Stimulated activated naive B cell treated with anti-CD40 and anti-IgM and Interleukin-4, amounts not matched to agents 10 μg/mL and 1 μg/mL and 100 μg/mL, for 72 hours (primary cell): Measurements from ENCODE around the gene SET.
"Not testable (repeated sequence)": the region's sequence is repeated elsewhere in the genome, so short reads cannot be mapped to it uniquely, and the experiment has no call there.

Experiments
- ATAC-seq, 2 donors: fragments of 150-1000 bp; cut with Tn5 transposase; replicated peaks; 2 replicates each; pipeline ENCODE4 v1.10.0; 2021; ENCODE audit warnings: moderate library complexity in 1 of 2
- DNase-seq: peaks from one replicate; pipeline ENCODE4 v3.0.0; 2021
- H3K27ac Mint-ChIP-seq: one replicate; pipeline ENCODE4 v1.8.0; 2022; ENCODE audit warnings: mild to moderate bottlenecking, mixed read lengths
- H3K27me3 Mint-ChIP-seq, 2 donors: one replicate each; pipeline ENCODE4 v1.8.0; 2022; ENCODE audit warnings: mixed read lengths in 2 of 2
- H3K36me3 Mint-ChIP-seq, 2 donors: one replicate each; pipeline ENCODE4 v1.8.0; 2022; ENCODE audit warnings: mixed read lengths in 2 of 2, mild to moderate bottlenecking in 1 of 2
- H3K4me1 Mint-ChIP-seq, 2 donors: one replicate each; pipeline ENCODE4 v1.8.0; 2022; ENCODE audit warnings: mixed read lengths in 2 of 2, mild to moderate bottlenecking in 1 of 2
- H3K4me3 Mint-ChIP-seq, 2 donors: one replicate each; pipeline ENCODE4 v1.8.0; 2022; ENCODE audit warnings: mild to moderate bottlenecking in 2 of 2, mixed read lengths in 2 of 2, moderate library complexity in 1 of 2
- H3K9me3 Mint-ChIP-seq, 2 donors: one replicate each; pipeline ENCODE4 v1.8.0; 2022; ENCODE audit warnings: mixed read lengths in 2 of 2, mild to moderate bottlenecking in 1 of 2

The SET gene

GRCh38 chr9:128675382-128675781 lies 13.6 kb upstream of the SET start:
- Mint-ChIP-seq H3K4me3 (no peak overlapping the region), H3K4me1 (peaks cover 0 to 7% of the 10 kb centered on the region in 2 donors), H3K27ac (peak overlapping the region; percentile 59), H3K36me3 (peaks cover 11 to 15% of the 10 kb centered on the region in 2 donors), H3K27me3 (no peaks in the 10 kb centered on the region), H3K9me3 (no peaks in the 10 kb centered on the region)
- DNase-seq: no peak
- no peak for ATAC-seq

GRCh38 chr9:128677794-128678193 lies 11.2 kb upstream of the SET start:
- no peaks in the 10 kb centered on the region for H3K9me3 Mint-ChIP-seq
- peaks cover 11 to 17% of the 10 kb centered on the region in 2 donors for H3K4me1 Mint-ChIP-seq
- no peak overlapping the region for H3K4me3 Mint-ChIP-seq
- peaks cover 18 to 21% of the 10 kb centered on the region in 2 donors for H3K36me3 Mint-ChIP-seq
- no peaks in the 10 kb centered on the region for H3K27me3 Mint-ChIP-seq
- DNase-seq: no peak
- no peak overlapping the region for H3K27ac Mint-ChIP-seq
- ATAC-seq: no peak

GRCh38 chr9:128683340-128684064 lies 5.5 kb upstream of the SET start:
- Mint-ChIP-seq H3K27me3 (no peaks in the 10 kb centered on the region), H3K27ac (peak overlapping the region; percentile 97), H3K9me3 (no peaks in the 10 kb centered on the region), H3K4me3 (peak overlapping the region; percentile 93 to 94), H3K4me1 (peaks cover 29 to 63% of the 10 kb centered on the region in 2 donors), H3K36me3 (peaks cover 21 to 38% of the 10 kb centered on the region in 2 donors)
- ATAC-seq: peak; percentile 66 to 69
- DNase-seq: peak; percentile 66

- no peak for DNase-seq
- peak overlapping the region; percentile 93 to 94 for H3K4me3 Mint-ChIP-seq
- peak overlapping the region; percentile 97 for H3K27ac Mint-ChIP-seq
- H3K27me3 Mint-ChIP-seq: no peaks in the 10 kb centered on the region
- H3K4me1 Mint-ChIP-seq: peaks cover 29 to 64% of the 10 kb centered on the region in 2 donors
- peak; percentile 1 for ATAC-seq
- H3K9me3 Mint-ChIP-seq: no peaks in the 10 kb centered on the region
- H3K36me3 Mint-ChIP-seq: peaks cover 21 to 38% of the 10 kb centered on the region in 2 donors
Measured at GRCh38 chr9:128684065-128684324, 5.0 kb upstream of the SET start.

GRCh38 chr9:128684325-128685199 lies 4.5 kb upstream of the SET start:
- no peaks in the 10 kb centered on the region for H3K9me3 Mint-ChIP-seq
- ATAC-seq (peak; percentile 63 to 66), DNase-seq (peak; percentile 78)
- H3K4me1 Mint-ChIP-seq: peaks cover 29 to 64% of the 10 kb centered on the region in 2 donors
- peaks cover 21 to 38% of the 10 kb centered on the region in 2 donors for H3K36me3 Mint-ChIP-seq
- peak overlapping the region; percentile 93 to 94 for H3K4me3 Mint-ChIP-seq
- no peaks in the 10 kb centered on the region for H3K27me3 Mint-ChIP-seq
- peak overlapping the region; percentile 97 for H3K27ac Mint-ChIP-seq

DNA sequence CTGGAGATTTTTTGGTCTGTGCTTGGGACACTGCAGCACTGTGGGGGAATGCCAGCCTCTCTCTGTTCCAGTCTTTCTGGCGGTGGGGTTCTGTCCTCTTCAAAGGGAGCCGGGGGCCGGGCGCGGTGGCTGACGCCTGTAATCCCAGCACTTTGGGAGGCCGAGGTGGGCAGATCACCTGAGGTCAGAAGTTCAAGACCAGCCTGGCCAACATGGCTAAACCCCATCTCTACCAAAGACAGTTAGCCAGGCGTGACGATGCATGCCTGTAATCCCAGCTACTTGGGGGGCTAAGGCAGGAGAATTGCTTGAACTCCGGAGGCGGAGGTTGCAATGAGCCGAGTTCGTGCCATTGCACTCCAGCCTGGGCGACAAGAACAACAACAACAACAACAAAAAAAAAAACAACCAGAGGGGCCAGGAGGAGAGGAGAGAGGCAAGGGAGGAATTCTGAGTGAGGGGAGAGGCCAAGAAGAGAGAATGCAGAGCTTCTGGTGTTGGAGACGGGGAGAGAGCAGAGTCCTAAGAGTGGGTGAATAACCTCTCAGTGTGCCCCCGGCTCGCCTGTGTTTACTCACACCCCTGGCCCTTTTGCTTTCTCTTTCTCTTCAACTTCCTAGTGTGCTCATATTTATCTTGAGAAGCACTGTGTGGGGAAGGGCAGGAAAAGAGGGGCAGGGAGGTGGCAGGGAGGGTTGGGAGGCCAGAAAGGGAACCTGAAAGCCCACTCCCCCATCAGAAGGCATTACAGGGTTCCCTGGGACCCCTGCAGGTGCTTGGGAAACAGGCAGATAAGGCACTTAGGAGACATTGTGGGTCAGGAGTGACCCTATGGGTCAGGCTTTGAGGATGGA lies 3.2 kb upstream of the SET start:
- Mint-ChIP-seq H3K36me3 (peaks cover 27 to 44% of the 10 kb centered on the region in 2 donors), H3K4me3 (peak overlapping the region; percentile 93 to 94), H3K27ac (peak overlapping the region; percentile 97), H3K4me1 (peaks cover 27 to 64% of the 10 kb centered on the region in 2 donors), H3K27me3 (no peaks in the 10 kb centered on the region), H3K9me3 (no peaks in the 10 kb centered on the region)
- DNase-seq: no peak
- ATAC-seq: no peak

DNA sequence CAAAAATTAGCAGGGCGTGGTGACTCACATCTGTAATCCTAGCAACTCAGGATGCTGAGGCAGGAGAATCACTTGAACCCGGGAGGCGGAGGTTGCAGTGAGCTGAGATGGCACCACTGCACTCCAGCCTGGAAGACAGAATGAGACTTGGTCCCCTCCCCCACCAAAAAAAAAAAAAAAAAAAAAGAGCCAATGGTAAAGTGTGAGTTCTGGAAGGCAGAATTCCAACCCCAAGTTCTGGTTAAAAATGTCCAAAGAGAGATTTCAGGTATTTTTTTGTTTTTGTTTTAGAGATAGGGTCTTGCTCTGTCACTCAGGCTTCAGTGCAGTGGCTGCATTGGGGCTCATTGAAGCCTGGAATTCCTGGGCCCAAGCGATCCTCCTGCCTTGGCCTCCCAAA lies 1.6 kb upstream of the SET start:
- no peaks in the 10 kb centered on the region for H3K27me3 Mint-ChIP-seq
- H3K4me1 Mint-ChIP-seq: peaks cover 28 to 62% of the 10 kb centered on the region in 2 donors
- peak overlapping the region; percentile 32 to 57 for H3K4me3 Mint-ChIP-seq
- no peak for ATAC-seq
- peaks cover 30 to 49% of the 10 kb centered on the region in 2 donors for H3K36me3 Mint-ChIP-seq
- no peak for DNase-seq
- no peaks in the 10 kb centered on the region for H3K9me3 Mint-ChIP-seq
- H3K27ac Mint-ChIP-seq: peak overlapping the region; percentile 20

GRCh38 chr9:128689293-128689774 lies 312 bp downstream of the SET start:
- Mint-ChIP-seq H3K27me3 (no peaks in the 10 kb centered on the region), H3K4me1 (peaks cover 32 to 70% of the 10 kb centered on the region in 2 donors), H3K4me3 (peak overlapping the region; percentile 76 to 82), H3K9me3 (no peaks in the 10 kb centered on the region), H3K27ac (peak overlapping the region; percentile 86), H3K36me3 (peaks cover 33 to 47% of the 10 kb centered on the region in 2 donors)
- DNase-seq (no peak), ATAC-seq (peak; percentile 18 to 28)

- peaks cover 36 to 48% of the 10 kb centered on the region in 2 donors for H3K36me3 Mint-ChIP-seq
- no peaks in the 10 kb centered on the region for H3K27me3 Mint-ChIP-seq
- peak overlapping the region; percentile 97 to 98 for H3K4me3 Mint-ChIP-seq
- no peaks in the 10 kb centered on the region for H3K9me3 Mint-ChIP-seq
- peak in 1 of 2 donors; percentile 6 for ATAC-seq
- peaks cover 28 to 68% of the 10 kb centered on the region in 2 donors for H3K4me1 Mint-ChIP-seq
- peak overlapping the region; percentile 99 for H3K27ac Mint-ChIP-seq
- no peak for DNase-seq
Measured at GRCh38 chr9:128689820-128690683, 1.0 kb downstream of the SET start.

DNA sequence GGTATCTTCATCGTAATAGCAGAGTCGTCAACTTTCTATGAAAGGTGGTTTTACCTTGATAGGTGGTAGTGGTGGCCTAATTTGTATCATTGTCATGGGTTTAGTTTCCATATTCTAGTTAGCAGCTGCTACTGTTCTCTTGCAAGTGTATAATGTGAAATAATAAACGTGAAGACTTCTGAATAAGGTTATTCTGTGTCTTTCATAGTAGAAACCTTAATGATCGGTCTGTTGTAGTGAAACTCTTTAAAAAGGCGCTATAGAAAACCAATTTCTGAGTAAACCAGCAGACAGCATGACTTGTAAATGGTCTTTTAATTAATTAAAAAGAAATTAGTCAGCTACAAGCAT lies 1.6 kb downstream of the SET start:
- Mint-ChIP-seq H3K36me3 (peaks cover 35 to 44% of the 10 kb centered on the region in 2 donors), H3K4me1 (peaks cover 23 to 62% of the 10 kb centered on the region in 2 donors), H3K27ac (peak overlapping the region; percentile 99), H3K4me3 (peak overlapping the region; percentile 97 to 98), H3K27me3 (no peaks in the 10 kb centered on the region), H3K9me3 (no peaks in the 10 kb centered on the region)
- no peak for ATAC-seq
- DNase-seq: no peak

GRCh38 chr9:128693738-128694137 lies 4.7 kb downstream of the SET start:
- H3K36me3 Mint-ChIP-seq: peaks cover 46 to 51% of the 10 kb centered on the region in 2 donors
- H3K4me1 Mint-ChIP-seq: peaks cover 13 to 38% of the 10 kb centered on the region in 2 donors
- peak overlapping the region; percentile 67 to 68 for H3K4me3 Mint-ChIP-seq
- peak overlapping the region; percentile 89 for H3K27ac Mint-ChIP-seq
- not testable (repeated sequence) for H3K27me3 Mint-ChIP-seq, H3K9me3 Mint-ChIP-seq, DNase-seq, ATAC-seq

GRCh38 chr9:128694344-128694743 lies 5.3 kb downstream of the SET start:
- Mint-ChIP-seq H3K4me3 (peak overlapping the region; percentile 7 to 43), H3K27me3 (no peaks in the 10 kb centered on the region), H3K9me3 (no peaks in the 10 kb centered on the region), H3K27ac (peak overlapping the region; percentile 89), H3K36me3 (peaks cover 46 to 51% of the 10 kb centered on the region in 2 donors), H3K4me1 (peaks cover 13 to 38% of the 10 kb centered on the region in 2 donors)
- ATAC-seq: peak; percentile 58
- DNase-seq: no peak
